ENCODE measurements around the gene PPP3CA. TPM values are rescaled to one million over a fixed set of nuclear protein-coding genes. Genes with fewer than 3 reads are reported as not detected.

Gene PPP3CA
- polyA plus RNA-seq, 1 donor, result 23.5 TPM

GRCh38 chr4:101306764-101307615 is 40.3 kb downstream of the PPP3CA start:
- no peak overlapping the region for H3K27ac ChIP-seq (ENCODE audit: low read length)
- 100% methylated on average over 1 of the region's 4 CpGs for WGBS (ENCODE audit: insufficient coverage, low lambda C conversion rate)
- no peak overlapping the region for H3K4me3 ChIP-seq (ENCODE audit: low read length)
- no peak for DNase-seq
- no peaks in the 10 kb centered on the region for H3K27me3 ChIP-seq (ENCODE audit: control insufficient read depth, insufficient read depth, low read length)
- no peaks in the 10 kb centered on the region for H3K4me1 ChIP-seq (ENCODE audit: control insufficient read depth, insufficient read depth, low read length)
- H3K36me3 ChIP-seq (ENCODE audit: control insufficient read depth, insufficient read depth, low read length), result no peaks in the 10 kb centered on the region
- no peaks in the 10 kb centered on the region for H3K9me3 ChIP-seq (ENCODE audit: control insufficient read depth, low read depth, low read length)

- Histone ChIP-seq H3K27ac (ENCODE audit: low read length) (no peak overlapping the region), H3K4me1 (ENCODE audit: control insufficient read depth, insufficient read depth, low read length) (no peaks in the 10 kb centered on the region), H3K9me3 (ENCODE audit: control insufficient read depth, low read depth, low read length) (no peaks in the 10 kb centered on the region), H3K27me3 (ENCODE audit: control insufficient read depth, insufficient read depth, low read length) (no peaks in the 10 kb centered on the region), H3K4me3 (ENCODE audit: low read length) (no peak overlapping the region), H3K36me3 (ENCODE audit: control insufficient read depth, insufficient read depth, low read length) (no peaks in the 10 kb centered on the region)
- DNase-seq, result no peak
- WGBS (ENCODE audit: insufficient coverage, low lambda C conversion rate), result 67% methylated on average over 2 of the region's 3 CpGs
Measured at GRCh38 chr4:101306225-101306624, 41.1 kb downstream of the PPP3CA start.

GRCh38 chr4:101304916-101305315 is 42.4 kb downstream of the PPP3CA start:
- Histone ChIP-seq H3K4me1 (ENCODE audit: control insufficient read depth, insufficient read depth, low read length) (no peaks in the 10 kb centered on the region), H3K27ac (ENCODE audit: low read length) (no peak overlapping the region), H3K4me3 (ENCODE audit: low read length) (no peak overlapping the region), H3K9me3 (ENCODE audit: control insufficient read depth, low read depth, low read length) (no peaks in the 10 kb centered on the region), H3K27me3 (ENCODE audit: control insufficient read depth, insufficient read depth, low read length) (no peaks in the 10 kb centered on the region), H3K36me3 (ENCODE audit: control insufficient read depth, insufficient read depth, low read length) (no peaks in the 10 kb centered on the region)
- WGBS (ENCODE audit: insufficient coverage, low lambda C conversion rate), result no CpG with 5 or more reads among the region's 2 CpGs
- DNase-seq, result no peak

- Histone ChIP-seq H3K27me3 (ENCODE audit: control insufficient read depth, insufficient read depth, low read length) (no peaks in the 10 kb centered on the region), H3K9me3 (ENCODE audit: control insufficient read depth, low read depth, low read length) (no peaks in the 10 kb centered on the region), H3K4me1 (ENCODE audit: control insufficient read depth, insufficient read depth, low read length) (no peaks in the 10 kb centered on the region), H3K27ac (ENCODE audit: low read length) (no peak overlapping the region), H3K4me3 (ENCODE audit: low read length) (no peak overlapping the region), H3K36me3 (ENCODE audit: control insufficient read depth, insufficient read depth, low read length) (no peaks in the 10 kb centered on the region)
- 100% methylated on average over 3 of the region's 3 CpGs for WGBS (ENCODE audit: insufficient coverage, low lambda C conversion rate)
- DNase-seq, result no peak
Measured at GRCh38 chr4:101299899-101300540, 47.3 kb downstream of the PPP3CA start.

GRCh38 chr4:101299021-101299420 is 48.3 kb downstream of the PPP3CA start:
- Histone ChIP-seq H3K27me3 (ENCODE audit: control insufficient read depth, insufficient read depth, low read length) (no peaks in the 10 kb centered on the region), H3K4me1 (ENCODE audit: control insufficient read depth, insufficient read depth, low read length) (no peaks in the 10 kb centered on the region), H3K27ac (ENCODE audit: low read length) (no peak overlapping the region), H3K36me3 (ENCODE audit: control insufficient read depth, insufficient read depth, low read length) (no peaks in the 10 kb centered on the region), H3K9me3 (ENCODE audit: control insufficient read depth, low read depth, low read length) (no peaks in the 10 kb centered on the region), H3K4me3 (ENCODE audit: low read length) (no peak overlapping the region)
- WGBS (ENCODE audit: insufficient coverage, low lambda C conversion rate), result no CpG with 5 or more reads among the region's 2 CpGs
- DNase-seq, result no peak

GRCh38 chr4:101295691-101296090 is 51.6 kb downstream of the PPP3CA start:
- Histone ChIP-seq H3K4me3 (ENCODE audit: low read length) (no peak overlapping the region), H3K27me3 (ENCODE audit: control insufficient read depth, insufficient read depth, low read length) (no peaks in the 10 kb centered on the region), H3K4me1 (ENCODE audit: control insufficient read depth, insufficient read depth, low read length) (no peaks in the 10 kb centered on the region), H3K36me3 (ENCODE audit: control insufficient read depth, insufficient read depth, low read length) (no peaks in the 10 kb centered on the region), H3K27ac (ENCODE audit: low read length) (no peak overlapping the region), H3K9me3 (ENCODE audit: control insufficient read depth, low read depth, low read length) (no peaks in the 10 kb centered on the region)
- DNase-seq, result no peak

- no peak overlapping the region for H3K4me3 ChIP-seq (ENCODE audit: low read length)
- no peaks in the 10 kb centered on the region for H3K27me3 ChIP-seq (ENCODE audit: control insufficient read depth, insufficient read depth, low read length)
- WGBS (ENCODE audit: insufficient coverage, low lambda C conversion rate), result no CpG with 5 or more reads among the region's 3 CpGs
- no peaks in the 10 kb centered on the region for H3K36me3 ChIP-seq (ENCODE audit: control insufficient read depth, insufficient read depth, low read length)
- H3K4me1 ChIP-seq (ENCODE audit: control insufficient read depth, insufficient read depth, low read length), result no peaks in the 10 kb centered on the region
- no peak for DNase-seq
- H3K27ac ChIP-seq (ENCODE audit: low read length), result no peak overlapping the region
- H3K9me3 ChIP-seq (ENCODE audit: control insufficient read depth, low read depth, low read length), result no peaks in the 10 kb centered on the region
Measured at GRCh38 chr4:101294597-101294996, 52.7 kb downstream of the PPP3CA start.

GRCh38 chr4:101292901-101293300 is 54.4 kb downstream of the PPP3CA start:
- H3K9me3 ChIP-seq (ENCODE audit: control insufficient read depth, low read depth, low read length), result no peaks in the 10 kb centered on the region
- WGBS (ENCODE audit: insufficient coverage, low lambda C conversion rate), result 100% methylated on average over 2 of the region's 2 CpGs
- no peak overlapping the region for H3K4me3 ChIP-seq (ENCODE audit: low read length)
- H3K27me3 ChIP-seq (ENCODE audit: control insufficient read depth, insufficient read depth, low read length), result no peaks in the 10 kb centered on the region
- no peaks in the 10 kb centered on the region for H3K36me3 ChIP-seq (ENCODE audit: control insufficient read depth, insufficient read depth, low read length)
- no peaks in the 10 kb centered on the region for H3K4me1 ChIP-seq (ENCODE audit: control insufficient read depth, insufficient read depth, low read length)
- no peak overlapping the region for H3K27ac ChIP-seq (ENCODE audit: low read length)
- DNase-seq, result no peak

- no peaks in the 10 kb centered on the region for H3K4me1 ChIP-seq (ENCODE audit: control insufficient read depth, insufficient read depth, low read length)
- no peaks in the 10 kb centered on the region for H3K36me3 ChIP-seq (ENCODE audit: control insufficient read depth, insufficient read depth, low read length)
- H3K27ac ChIP-seq (ENCODE audit: low read length), result no peak overlapping the region
- H3K4me3 ChIP-seq (ENCODE audit: low read length), result no peak overlapping the region
- WGBS (ENCODE audit: insufficient coverage, low lambda C conversion rate), result no CpG with 5 or more reads among the region's 4 CpGs
- no peaks in the 10 kb centered on the region for H3K9me3 ChIP-seq (ENCODE audit: control insufficient read depth, low read depth, low read length)
- no peaks in the 10 kb centered on the region for H3K27me3 ChIP-seq (ENCODE audit: control insufficient read depth, insufficient read depth, low read length)
- DNase-seq, result no peak
Measured at GRCh38 chr4:101292214-101292613, 55.1 kb downstream of the PPP3CA start.

- no peaks in the 10 kb centered on the region for H3K36me3 ChIP-seq (ENCODE audit: control insufficient read depth, insufficient read depth, low read length)
- no peak overlapping the region for H3K4me3 ChIP-seq (ENCODE audit: low read length)
- no peaks in the 10 kb centered on the region for H3K27me3 ChIP-seq (ENCODE audit: control insufficient read depth, insufficient read depth, low read length)
- no peaks in the 10 kb centered on the region for H3K9me3 ChIP-seq (ENCODE audit: control insufficient read depth, low read depth, low read length)
- no peak overlapping the region for H3K27ac ChIP-seq (ENCODE audit: low read length)
- DNase-seq, result no peak
- no peaks in the 10 kb centered on the region for H3K4me1 ChIP-seq (ENCODE audit: control insufficient read depth, insufficient read depth, low read length)
- WGBS (ENCODE audit: insufficient coverage, low lambda C conversion rate), result no CpG with 5 or more reads among the region's 1 CpG
Measured at GRCh38 chr4:101291198-101291597, 56.1 kb downstream of the PPP3CA start.

- H3K27ac ChIP-seq (ENCODE audit: low read length), result no peak overlapping the region
- DNase-seq, result no peak
- H3K4me3 ChIP-seq (ENCODE audit: low read length), result no peak overlapping the region
- no CpG with 5 or more reads among the region's 3 CpGs for WGBS (ENCODE audit: insufficient coverage, low lambda C conversion rate)
- no peaks in the 10 kb centered on the region for H3K9me3 ChIP-seq (ENCODE audit: control insufficient read depth, low read depth, low read length)
- H3K4me1 ChIP-seq (ENCODE audit: control insufficient read depth, insufficient read depth, low read length), result no peaks in the 10 kb centered on the region
- H3K36me3 ChIP-seq (ENCODE audit: control insufficient read depth, insufficient read depth, low read length), result no peaks in the 10 kb centered on the region
- H3K27me3 ChIP-seq (ENCODE audit: control insufficient read depth, insufficient read depth, low read length), result no peaks in the 10 kb centered on the region
Measured at GRCh38 chr4:101290654-101291053, 56.7 kb downstream of the PPP3CA start.
